Mesodermal cell (in vitro differentiated cells): Measurements from ENCODE around the gene GNL1.
"Not testable (repeated sequence)": the region's sequence is repeated elsewhere in the genome, so short reads cannot be mapped to it uniquely, and the experiment has no call there.

Experiments
- H3K27ac ChIP-seq: 2 replicates; pipeline ENCODE4 v1.7.0; 2013; ENCODE audit warnings: mild to moderate bottlenecking, low read depth, low read length, moderate library complexity; ENCODE audit not compliant: severe bottlenecking
- H3K36me3 ChIP-seq: 2 replicates; pipeline ENCODE4 v1.7.1; 2013; ENCODE audit warnings: mild to moderate bottlenecking, low read length, moderate library complexity; ENCODE audit not compliant: control insufficient read depth, insufficient read depth
- H3K4me1 ChIP-seq: one replicate; pipeline ENCODE4 v1.7.1; 2013; ENCODE audit warnings: mild to moderate bottlenecking, low read length; ENCODE audit not compliant: insufficient read depth, control insufficient read depth, poor library complexity, severe bottlenecking
- H3K4me3 ChIP-seq: 2 replicates; pipeline ENCODE4 v1.7.0; 2013; ENCODE audit warnings: low read length, control low read depth, mild to moderate bottlenecking; ENCODE audit not compliant: insufficient read depth, poor library complexity, severe bottlenecking; ENCODE audit errors: extremely low read depth
- H3K9me3 ChIP-seq: 2 replicates; pipeline ENCODE4 v1.7.1; 2013; ENCODE audit warnings: mild to moderate bottlenecking, low read length, moderate library complexity; ENCODE audit not compliant: control insufficient read depth
- WGBS, 2 experiments: methylation state at CpG; one replicate each; pipeline ENCODE4 v1.1.5; 2013; ENCODE audit warnings: missing lambda C conversion rate in 2 of 2; ENCODE audit not compliant: insufficient coverage in 2 of 2; 5-methylcytosine and 5-hydroxymethylcytosine counted together

The GNL1 gene

GRCh38 chr6:30529349-30529875 lies 26.9 kb downstream of the GNL1 start:
- not testable (repeated sequence) for H3K4me3 ChIP-seq, H3K9me3 ChIP-seq, H3K36me3 ChIP-seq, H3K4me1 ChIP-seq, H3K27ac ChIP-seq
- 91 to 93% methylated on average over 17 of the region's 17 CpGs for WGBS, 2 experiments

DNA sequence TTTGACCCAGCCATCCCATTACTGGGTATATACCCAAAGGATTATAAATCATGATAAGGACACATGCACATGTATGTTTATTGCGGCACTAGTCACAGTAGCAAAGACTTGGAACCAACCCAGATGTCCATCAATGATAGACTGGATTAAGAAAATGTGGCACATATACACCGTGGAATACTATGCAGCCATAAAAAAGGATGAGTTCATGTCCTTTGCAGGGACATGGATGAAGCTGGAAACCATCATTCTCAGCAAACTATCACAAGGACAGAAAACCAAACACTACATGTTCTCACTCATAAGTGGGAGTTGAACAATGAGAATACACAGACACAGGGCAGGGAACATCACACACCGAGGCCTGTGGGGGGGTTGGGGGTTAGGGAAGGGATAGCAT lies 29.8 kb downstream of the GNL1 start:
- not testable (repeated sequence) for H3K4me1 ChIP-seq

DNA sequence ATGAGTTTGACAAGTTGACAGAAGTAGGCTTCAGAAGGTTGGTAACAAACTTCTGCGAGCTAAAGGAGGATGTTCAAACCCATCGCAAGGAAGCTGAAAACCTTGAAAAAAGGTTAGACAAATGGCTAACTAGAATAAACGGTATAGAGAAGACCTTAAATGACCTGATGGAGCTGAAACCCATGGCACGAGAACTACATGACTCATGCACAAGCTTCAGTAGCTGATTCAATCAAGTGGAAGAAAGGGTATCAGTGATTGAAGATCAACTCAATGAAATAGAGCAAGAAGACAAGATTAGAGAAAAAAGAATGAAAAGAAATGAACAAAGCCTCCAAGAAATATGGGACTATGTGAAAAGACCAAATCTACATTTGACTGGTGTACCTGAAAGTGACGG lies 34.3 kb downstream of the GNL1 start:
- not testable (repeated sequence) for H3K27ac ChIP-seq, H3K4me3 ChIP-seq, H3K36me3 ChIP-seq, H3K9me3 ChIP-seq, H3K4me1 ChIP-seq
- WGBS, 2 experiments = 84 to 93% methylated on average over 4 of the region's 5 CpGs

More for the DNA sequence above, 29.8 kb downstream of the GNL1 start:
- H3K36me3 ChIP-seq, H3K27ac ChIP-seq, H3K4me3 ChIP-seq, H3K9me3 ChIP-seq: not testable (repeated sequence)
- 83 to 100% methylated on average over 1 to 2 of the region's 3 CpGs for WGBS, 2 experiments

DNA sequence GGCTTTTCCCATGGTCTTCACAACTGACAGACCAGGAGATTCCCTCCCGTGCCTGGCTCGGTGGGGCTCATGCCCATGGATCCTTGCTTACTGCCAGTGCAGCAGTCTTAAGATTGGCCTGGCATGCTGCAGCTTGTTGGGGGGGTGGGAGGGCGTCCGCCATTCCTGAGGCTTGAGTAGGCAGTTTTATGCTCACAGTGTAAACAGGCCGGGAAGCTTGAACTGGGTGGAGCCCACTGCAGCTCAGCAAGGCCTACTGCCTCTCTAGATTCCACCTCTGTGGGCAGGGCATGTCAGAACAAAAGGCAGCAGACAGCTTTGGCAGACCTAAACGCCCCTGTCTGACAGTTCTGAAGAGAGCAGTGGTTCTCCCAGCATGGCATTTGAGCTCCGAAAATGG lies 35.2 kb downstream of the GNL1 start:
- not testable (repeated sequence) for H3K27ac ChIP-seq, H3K4me1 ChIP-seq, H3K9me3 ChIP-seq, H3K36me3 ChIP-seq, H3K4me3 ChIP-seq
- 92 to 98% methylated on average over 4 to 6 of the region's 7 CpGs for WGBS, 2 experiments

DNA sequence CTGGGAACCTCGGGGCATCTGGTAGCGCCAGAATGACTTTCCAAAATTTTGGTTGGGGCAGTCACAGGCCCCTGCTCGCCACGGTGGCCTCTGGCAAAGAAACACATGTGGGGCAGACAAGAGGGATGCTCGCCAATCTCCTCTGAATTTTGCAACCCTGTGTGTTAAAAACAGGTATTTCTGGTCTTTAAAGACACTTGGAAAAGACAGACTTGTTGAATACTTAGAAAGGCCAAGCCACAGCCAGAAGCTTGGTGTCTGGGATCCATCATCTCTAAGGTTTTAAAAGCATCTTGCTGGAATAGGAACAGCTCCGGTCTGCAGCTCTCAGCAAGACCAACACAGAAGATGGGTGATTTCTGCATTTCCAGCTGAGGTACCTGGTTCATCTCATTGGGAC lies 35.8 kb downstream of the GNL1 start:
- H3K27ac ChIP-seq = no peak overlapping the region

GRCh38 chr6:30518505-30519145 lies 37.7 kb downstream of the GNL1 start:
- not testable (repeated sequence) for H3K4me3 ChIP-seq, H3K36me3 ChIP-seq, H3K27ac ChIP-seq, H3K9me3 ChIP-seq, H3K4me1 ChIP-seq
- 85 to 96% methylated on average over 17 to 18 of the region's 19 CpGs for WGBS, 2 experiments

More for the DNA sequence above, 35.8 kb downstream of the GNL1 start:
- Histone ChIP-seq H3K4me3 (no peak overlapping the region), H3K9me3 (peaks cover 3% of the 10 kb centered on the region), H3K36me3 (no peaks in the 10 kb centered on the region), H3K4me1 (no peaks in the 10 kb centered on the region)
- WGBS, 2 experiments = 89 to 96% methylated on average over 6 of the region's 6 CpGs

DNA sequence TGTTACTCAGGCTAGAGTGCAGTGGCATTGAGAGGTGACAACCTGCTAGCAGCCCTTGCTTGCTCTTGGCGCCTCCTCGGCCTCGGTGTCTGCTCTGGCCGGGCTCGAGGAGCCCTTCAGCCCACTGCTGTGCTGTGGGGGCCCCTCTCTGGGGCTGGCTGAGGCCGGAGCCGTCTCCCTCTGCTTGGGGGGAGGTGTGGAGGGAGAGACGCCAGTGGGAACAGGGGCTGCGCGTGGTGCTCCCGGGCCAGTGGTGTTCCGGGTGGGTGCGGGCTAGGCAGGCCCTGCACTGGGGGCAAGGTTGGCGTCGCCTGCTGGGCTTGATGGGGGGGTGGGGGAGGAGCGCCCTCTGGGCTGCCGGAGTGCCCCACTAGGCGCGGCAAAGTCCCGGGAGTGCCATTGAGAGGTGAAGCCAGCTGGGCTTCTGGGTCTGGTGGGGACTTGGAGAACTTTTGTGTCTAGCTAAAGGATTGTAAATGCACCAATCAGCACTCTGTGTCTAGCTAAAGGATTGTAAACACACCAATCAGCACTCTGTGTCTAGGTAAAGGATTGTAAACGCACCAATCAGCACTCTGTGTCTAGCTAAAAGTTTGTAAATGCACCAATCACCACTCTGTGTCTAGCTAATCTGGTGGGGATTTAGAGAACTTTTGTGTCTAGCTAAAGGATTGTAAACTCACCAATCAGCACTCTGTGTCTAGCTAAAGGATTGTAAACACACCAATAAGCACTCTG lies 38.4 kb downstream of the GNL1 start:
- not testable (repeated sequence) for H3K4me1 ChIP-seq, H3K36me3 ChIP-seq, H3K27ac ChIP-seq, H3K4me3 ChIP-seq, H3K9me3 ChIP-seq
- 93 to 100% methylated on average over 2 to 12 of the region's 21 CpGs for WGBS, 2 experiments

DNA sequence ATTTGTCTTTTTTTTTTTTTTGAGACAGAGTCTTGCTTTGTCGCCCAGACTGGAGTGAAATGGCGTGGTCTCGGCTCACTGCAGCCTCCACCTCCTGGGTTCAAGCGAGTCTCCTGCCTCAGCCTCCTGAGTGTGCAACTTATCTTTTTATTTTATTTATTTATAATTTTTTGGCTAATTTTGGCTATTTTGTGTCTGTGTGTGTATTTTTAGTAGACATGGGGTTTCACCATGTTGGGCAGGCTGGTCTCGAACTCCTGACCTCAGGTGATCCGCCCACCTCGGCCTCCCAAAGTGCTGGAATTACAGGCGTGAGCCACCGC lies 39.6 kb downstream of the GNL1 start:
- 80% methylated on average over 1 of the region's 9 CpGs for WGBS, 2 experiments
- not testable (repeated sequence) for H3K9me3 ChIP-seq, H3K36me3 ChIP-seq, H3K4me1 ChIP-seq
- peak overlapping the region; percentile 38 for H3K4me3 ChIP-seq
- peak overlapping the region; percentile 96 for H3K27ac ChIP-seq

DNA sequence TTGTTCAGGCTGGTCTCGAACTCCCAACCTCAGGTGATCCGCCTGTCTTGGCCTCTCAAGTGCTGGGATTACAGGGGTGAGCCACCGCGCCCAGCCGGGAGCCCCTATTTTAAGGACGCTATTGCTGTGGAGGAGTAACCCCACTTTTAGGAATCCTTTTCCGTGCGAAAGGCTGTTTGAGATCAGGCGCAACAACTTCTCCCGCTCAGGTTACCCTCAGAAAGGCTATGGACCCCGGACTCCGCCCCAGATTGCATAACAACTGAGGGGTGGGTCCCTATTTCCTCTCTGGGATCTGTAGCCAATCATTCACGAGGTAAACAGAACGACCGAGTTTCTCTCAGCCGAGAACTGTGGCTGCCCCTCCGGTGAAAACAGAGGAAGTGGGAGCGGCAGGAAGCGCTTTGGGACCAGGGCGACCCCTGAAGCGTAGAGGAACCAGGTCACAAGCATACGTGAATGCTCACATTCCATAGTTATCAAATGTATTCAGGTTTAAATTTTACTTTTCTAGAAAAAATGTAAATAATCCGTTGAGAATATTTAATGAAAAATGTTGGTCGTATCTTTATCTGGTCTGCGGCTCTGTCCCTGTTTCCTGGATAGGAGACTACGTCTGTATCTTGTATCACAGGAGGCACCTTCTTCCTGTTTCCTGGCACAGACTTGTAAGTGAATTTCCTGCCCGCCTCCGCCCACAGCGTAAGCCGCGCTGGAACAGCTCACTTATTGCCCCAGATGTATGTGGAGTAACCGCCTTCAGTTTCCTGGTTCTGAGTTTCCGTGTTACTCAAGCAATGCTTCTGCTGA lies 40.1 kb downstream of the GNL1 start:
- Histone ChIP-seq H3K36me3 (no peaks in the 10 kb centered on the region), H3K4me1 (no peaks in the 10 kb centered on the region), H3K27ac (peak overlapping the region; percentile 96), H3K9me3 (peaks cover 3% of the 10 kb centered on the region), H3K4me3 (peak overlapping the region; percentile 38)
- WGBS, 2 experiments = 18 to 21% methylated on average over 19 to 27 of the region's 33 CpGs

GRCh38 chr6:30515106-30515505 lies 41.2 kb downstream of the GNL1 start:
- H3K36me3 ChIP-seq = no peaks in the 10 kb centered on the region
- no peak overlapping the region for H3K4me3 ChIP-seq
- no peaks in the 10 kb centered on the region for H3K4me1 ChIP-seq
- peaks cover 3% of the 10 kb centered on the region for H3K9me3 ChIP-seq
- 50% methylated on average over 2 of the region's 4 CpGs; no CpG with 5 or more reads in 1 of the 2 experiments for WGBS, 2 experiments
- H3K27ac ChIP-seq = no peak overlapping the region
